ENCODE data around the gene RAPGEF1.

Gene RAPGEF1

DNA sequence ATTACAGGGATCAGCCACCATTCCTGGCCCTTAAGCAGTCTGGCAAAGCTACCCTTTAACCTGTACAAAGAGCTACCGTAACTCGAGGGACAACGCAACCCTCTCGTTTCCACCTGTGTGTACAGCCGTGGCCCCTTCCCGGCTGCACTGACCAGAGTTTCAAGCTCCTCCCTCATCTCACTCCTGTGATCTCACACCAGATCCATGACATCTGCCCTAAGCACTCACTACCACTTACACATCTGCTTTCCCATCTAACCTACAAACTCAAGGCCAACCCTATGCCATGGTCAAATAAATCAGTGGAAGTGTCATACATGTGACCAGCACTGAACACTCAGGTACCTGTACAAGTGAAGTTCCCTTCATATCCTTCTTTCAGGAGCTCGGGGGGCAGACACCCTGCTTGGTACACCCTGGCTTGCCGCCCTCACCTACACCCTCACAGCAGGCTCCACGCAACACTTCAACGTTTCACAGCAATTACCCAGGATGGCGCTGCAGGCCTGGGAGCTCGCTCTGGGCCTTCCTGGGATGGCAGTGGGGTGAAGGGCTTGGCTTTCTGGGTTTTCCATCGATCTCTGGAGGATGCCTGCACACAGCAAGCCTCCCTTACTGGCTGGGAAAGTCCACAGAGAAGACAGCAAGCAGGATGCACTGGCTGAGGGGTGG is 132.8 kb downstream of the RAPGEF1 start:
- DNase-seq (ENCODE audit: low spot score), result no peak

DNA sequence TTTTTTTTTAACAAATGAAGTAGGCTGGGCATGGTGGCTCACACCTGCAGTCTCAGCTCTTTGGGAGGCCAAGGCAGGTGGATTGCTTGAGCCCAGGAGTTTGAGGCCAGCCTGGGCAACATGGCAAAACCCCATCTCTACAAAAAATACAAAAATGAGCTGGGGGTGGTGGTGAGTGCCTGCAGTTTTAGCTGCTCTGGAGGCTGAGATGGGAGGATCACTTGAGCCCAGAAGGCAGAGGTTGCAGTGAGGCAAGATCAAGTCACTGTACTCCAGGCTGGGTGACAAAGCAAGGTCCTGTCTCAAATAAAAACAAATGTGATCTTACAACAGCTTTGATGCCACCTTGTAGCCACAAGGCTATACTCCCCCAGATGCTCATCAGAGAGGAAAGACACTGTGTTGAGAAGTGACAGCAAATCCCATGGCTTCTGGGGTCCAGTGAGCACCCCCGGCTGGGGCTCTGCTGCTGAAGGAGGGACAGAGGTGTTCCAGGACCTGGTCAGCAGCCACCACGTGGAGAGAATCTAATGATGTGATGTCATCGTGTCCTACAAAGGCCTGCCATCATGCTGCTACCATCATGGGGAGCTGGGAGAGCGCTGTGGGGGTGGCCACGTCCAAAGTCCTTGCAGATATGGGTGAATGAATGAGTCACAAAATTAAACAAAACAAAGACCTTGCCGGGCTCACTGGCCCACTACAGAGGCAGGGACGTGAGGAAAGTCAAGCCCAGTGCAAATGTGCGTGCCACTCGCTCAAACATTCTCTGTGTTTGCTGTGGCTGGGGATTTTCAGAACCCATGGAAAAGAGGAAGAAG is 133.9 kb downstream of the RAPGEF1 start:
- no peak for DNase-seq (ENCODE audit: low spot score)

DNA sequence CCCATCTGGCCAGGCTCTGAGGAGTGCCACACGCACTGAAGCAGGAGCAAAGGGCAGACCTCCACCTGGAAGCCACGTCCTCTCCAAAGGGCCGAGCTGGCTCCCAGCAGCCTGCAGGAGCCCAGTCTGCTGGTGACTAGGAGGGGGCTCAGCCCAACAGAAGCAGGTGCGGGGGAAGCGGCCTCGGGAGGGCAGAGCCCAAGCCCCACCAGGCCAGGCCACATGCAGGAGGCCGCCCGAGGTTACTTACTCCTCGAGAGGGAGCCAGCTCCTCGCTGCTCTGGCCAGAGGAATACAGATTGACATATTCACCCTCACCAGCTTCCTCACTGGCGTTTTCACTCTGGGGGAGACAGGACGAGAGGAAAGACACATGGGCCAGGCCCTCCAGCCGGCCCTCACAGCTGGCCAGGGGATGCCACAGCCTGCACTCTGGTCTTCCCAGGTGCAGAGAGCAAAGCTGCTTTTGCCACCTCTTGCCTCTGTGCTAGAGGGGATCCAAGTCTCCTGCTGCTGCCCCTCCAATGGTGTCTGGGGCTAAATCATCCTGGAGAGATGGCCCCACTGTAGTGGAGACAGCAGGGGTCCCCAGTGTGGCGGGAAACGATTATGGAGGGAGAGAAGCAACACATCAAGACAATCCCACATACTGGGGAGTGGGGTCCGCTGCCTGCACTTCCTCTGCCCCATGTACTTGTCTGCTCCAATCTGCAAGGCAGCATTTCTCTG is 136.0 kb downstream of the RAPGEF1 start:
- DNase-seq (ENCODE audit: low spot score), result no peak

DNA sequence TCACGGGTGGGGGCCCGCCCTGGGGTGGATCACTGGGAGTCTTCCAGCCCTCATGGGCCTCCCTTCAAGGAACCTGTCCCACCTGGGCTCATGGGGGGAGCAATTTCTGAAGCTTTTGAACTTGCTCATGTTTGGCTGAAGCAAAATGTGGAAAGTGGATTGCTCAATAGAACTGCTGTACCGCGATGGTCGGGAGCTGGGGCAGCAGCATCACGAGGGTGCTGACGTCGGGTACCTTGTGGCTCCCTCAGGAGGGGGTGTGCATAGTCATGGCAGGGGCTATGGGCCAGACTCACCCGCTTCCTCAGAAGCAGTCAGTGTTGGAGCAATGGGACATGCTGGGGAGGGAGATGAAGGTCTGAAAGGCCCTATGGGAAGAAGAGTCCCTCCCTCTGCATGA is 136.7 kb downstream of the RAPGEF1 start:
- DNase-seq (ENCODE audit: low spot score), result no peak

DNA sequence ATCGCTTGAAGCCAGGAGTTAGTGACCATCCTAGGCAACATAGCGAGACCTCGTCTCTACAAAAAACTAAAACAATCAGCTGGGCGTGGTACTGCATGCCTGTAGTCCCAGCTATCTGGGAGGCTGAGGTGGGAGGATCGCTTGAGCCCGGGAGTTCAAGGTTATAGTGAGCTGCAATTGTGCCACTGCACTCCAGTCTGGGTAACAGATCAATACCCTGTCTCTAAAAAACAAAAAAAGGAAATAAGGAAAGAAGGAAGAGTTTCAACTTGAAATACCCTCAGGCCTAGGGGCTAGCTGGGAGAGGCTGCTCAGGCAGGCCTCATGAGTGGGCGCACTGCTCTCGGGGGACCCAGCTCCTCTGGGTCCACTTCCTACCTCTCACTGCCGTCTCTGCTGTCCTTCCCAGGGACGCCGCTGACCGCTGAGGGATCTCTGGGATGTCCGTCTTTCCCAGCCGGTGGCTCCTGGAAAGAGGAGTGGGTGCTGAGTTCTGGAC is 138.1 kb downstream of the RAPGEF1 start:
- no peak for DNase-seq (ENCODE audit: low spot score)

DNA sequence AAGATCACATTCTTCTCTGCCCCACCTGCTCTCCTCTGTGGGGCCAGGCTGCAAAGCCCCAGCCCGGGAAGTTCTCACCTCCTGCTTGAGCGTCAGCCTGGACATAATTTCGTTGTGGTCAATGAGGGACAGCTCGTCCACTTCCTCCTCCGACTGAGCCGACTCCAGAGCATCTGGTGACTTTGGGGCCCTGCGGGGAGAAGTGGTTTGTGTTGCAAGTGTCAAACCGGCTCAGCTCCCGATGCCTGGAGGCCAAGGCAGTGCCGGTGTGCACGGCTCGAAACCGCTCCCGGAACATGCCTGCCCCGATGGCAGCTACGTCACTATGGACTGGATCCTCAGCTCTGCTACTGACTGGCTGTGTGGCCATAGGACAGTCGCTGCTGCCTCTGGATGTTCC is 141.8 kb downstream of the RAPGEF1 start:
- no peak for DNase-seq (ENCODE audit: low spot score)

DNA sequence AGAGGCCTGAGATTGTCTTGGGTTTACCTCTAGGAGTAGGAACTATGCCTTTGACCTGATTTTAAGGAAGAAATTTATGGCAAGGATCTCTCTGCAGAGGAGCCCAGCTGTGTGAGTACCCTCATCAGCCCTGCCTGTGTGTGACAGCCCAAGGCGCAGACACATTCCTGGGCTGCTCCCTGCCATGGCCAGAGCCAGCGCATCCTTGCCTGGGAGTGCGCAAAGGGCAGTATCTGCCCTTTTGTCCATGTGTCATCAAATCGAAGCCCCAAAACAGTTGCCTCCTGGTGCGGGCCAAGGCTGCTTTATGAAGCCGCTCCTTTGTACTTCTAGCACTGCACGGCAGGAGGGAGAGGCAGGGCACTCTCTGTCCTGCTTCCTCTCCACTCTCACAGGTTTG is 142.6 kb downstream of the RAPGEF1 start:
- DNase-seq (ENCODE audit: low spot score), result no peak

DNA sequence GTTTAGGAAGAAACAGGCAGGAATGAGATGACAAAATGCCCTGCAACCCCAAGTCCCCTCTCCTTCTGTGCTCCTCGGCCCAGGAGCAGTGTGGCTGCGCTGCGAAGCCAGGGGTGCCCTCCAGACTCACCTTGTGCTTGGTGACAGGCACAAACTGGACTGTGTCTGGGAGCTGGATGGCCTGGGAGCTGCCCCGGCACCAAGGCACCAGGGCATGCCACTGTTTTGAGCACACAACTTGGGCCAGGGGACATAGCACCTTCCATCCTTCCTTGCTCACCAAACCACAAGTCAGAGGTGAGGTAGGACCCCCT is 143.5 kb downstream of the RAPGEF1 start:
- DNase-seq (ENCODE audit: low spot score), result no peak

DNA sequence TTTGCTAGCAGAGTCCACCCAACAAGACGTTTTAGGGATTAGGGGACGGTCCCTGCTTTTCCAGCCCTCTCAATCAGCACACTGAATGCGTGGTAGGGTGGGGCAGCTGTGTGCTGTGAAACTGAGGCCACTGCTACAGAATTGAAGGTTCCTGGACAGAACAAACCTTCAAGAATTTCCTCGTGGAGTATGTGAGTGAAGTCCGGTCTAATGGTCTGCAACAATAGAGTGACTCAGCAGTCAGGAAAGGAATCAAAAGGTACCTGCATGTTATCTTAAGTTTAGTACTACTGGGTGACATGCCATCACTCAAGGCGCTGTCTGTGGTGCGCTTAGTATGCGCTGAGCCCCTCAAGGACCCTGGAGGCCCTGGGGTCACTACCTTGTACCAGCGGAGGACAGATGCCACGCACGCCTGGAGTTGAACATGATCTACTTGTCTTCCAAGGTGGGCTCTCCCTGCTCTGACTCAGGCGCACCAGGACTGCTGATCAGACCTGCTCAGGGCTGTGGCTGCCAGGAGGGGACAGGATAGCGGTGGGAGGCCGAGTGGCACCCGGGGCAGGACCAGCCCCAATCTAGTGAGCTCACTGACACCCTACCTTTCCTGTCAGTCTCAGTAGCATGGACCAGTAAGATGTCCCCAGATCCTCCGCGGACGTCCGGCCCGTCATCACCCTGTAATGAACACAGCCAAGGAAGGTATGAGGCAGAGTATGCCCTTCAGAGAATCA is 144.0 kb downstream of the RAPGEF1 start:
- no peak for DNase-seq (ENCODE audit: low spot score)

DNA sequence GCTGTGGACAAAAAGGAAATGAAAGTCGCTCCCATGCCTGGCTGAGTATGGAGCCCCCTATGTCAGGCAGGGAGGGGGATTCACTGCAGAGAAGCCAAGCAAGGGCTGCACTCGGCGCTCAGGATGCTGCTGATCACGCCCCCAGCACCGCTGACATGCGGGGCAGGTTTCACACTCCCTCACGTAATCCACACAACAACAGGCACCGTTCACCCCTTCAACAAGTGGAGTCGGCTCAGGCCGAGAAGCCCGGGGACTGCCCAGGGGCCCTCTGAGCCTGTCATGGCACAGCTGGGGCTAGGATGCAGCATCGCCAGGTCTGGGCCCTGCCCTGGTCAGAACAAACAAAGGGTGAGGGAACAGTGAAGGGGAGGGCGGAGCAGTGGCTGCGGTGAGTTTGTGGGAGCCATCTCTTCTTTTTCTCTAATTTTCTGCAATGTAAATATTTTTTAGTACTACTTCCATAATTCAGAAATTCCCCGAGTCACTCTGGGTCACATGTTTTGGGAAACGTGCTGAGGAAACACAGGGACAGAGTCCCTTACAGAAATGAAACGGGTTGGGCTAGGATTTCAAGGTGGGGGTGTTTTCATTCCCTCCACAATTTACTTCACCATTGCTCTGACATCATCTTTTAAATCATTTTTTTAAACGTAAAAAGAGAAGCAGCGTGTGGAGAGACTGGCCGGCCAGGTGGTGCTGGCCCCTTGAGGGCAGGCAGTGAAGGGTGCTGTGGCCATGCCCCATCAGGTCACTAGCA is 144.8 kb downstream of the RAPGEF1 start:
- no peak for DNase-seq (ENCODE audit: low spot score)

DNA sequence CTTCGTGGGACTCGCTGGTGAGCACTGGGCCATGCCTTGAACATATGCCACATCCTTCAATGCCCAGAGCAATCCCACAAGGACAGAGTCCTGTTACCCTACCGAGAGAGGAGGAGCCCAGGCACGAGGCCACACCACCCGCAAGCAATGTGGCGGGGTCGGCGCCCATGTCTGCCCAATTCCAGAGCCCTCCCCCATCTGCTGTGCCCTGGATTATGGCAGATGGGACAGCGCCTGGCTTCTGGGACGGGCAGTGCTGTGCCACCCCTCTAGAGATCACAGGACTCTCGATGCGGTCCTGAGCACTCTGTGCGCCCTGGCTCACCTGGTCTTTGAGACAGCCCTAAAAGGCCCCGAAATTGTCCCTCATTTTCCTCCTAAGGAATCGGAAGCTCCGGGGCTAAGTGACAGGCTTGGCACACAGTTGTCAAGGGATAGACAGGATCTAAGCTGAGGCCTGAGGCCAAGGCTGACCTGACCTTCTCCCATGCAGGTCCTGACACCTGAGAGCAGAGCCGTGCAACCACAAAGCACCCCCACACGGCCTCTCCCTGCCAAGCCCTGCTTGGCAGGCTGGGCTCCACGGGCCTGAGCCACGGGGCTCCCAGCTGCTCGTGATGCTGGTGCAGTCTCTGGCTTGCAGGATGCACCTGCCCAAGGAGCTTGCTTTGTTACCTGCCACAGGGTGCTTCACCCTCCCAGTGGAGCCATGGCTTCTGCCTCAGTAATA is 145.8 kb downstream of the RAPGEF1 start:
- DNase-seq (ENCODE audit: low spot score), result no peak

DNA sequence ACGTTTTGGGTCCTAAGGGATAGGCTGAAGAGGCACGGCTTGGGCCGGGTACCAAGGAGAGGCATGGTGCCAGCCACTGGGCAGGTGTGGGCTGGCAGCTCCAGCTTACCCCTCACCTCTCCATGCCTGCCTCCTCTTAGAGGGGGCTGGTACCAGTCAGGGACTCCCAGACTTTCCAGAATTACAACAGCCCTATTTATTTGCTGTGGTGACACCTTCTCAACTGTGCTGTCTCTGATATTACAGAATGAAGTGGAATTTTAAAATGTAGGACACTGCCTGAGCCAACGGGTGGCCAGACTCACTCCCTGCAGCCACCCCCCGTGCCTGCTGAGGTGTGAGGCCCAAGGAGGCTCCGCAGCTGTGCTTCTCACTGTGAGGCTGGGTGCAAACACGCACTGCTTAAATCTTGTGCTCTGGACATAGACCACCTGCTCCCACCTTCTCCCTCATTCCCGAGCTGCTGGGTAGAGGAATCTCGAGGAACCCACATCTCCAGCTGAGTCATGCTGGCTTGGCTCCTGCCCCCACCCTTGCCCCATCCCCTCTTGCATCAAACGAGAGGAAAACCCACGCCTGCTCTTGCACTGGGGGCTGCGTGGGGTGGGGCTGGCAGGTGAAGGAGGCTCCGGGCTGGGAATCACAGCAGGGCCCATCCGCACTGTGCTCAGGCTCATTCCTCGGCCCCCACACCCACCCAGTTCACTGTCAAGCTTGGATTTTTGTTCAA is 146.6 kb downstream of the RAPGEF1 start:
- no peak for DNase-seq (ENCODE audit: low spot score)

DNA sequence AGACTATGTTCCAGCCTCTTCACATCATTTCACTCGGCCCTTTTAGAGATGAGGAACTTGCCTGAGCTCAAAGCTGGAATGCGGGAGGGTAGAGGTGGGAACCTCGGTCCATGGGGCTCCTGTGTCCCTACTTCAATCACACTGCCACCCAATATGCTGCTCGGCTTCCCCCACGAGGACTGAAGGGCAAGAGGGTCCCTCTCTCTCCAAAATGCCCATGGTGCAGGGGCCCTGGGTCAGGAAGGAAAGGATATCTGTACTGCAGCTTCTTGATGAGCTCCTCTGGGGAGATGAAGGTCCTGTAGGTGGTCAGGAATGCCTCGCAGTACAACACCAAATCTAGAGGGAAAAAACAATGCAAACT is 148.0 kb downstream of the RAPGEF1 start:
- DNase-seq (ENCODE audit: low spot score), result no peak

DNA sequence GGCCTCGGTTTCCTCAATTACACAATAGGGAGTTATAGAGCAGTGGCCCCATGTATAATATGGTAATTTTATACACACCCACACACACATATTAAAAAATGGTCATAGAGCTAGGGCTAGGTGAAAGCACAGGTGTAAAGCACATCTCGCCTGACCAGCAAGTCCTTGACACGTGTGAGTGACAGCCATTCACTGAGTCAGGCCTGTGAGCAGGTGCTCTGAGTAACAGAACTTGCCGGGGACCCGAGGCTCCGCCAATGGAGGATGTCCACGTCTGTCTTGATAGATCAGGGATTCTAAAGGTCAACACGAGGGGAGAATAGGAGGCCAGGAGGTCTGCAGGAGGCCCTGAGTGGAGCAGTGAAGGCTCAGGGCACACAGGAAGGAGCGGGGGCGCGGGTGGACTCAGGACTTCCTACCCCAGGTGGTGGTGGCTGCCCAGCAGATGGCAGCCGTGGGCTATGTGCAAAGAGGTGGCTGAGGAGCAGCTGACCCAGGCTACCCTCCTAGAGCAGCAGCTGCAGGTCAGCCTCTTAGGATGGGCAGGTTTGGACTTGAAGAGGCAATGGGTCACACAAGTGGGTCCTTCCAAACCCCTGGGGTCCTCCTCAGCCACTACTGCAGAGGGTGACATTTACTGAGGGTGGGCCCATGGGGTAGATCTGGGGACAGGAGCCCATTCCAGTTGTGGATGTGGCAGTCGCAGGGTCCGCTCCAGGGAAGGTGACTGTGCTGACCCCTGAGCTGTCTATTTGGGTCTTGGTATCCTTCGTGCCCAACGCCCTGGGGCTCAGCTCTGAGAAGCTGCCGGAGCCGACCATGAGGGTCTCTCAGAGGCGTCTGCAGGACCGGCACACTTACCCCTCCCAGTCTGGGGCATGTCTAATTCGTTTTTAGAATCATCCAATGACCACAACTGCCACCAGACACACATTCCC is 148.7 kb downstream of the RAPGEF1 start:
- peak; percentile 77 for DNase-seq (ENCODE audit: low spot score)

DNA sequence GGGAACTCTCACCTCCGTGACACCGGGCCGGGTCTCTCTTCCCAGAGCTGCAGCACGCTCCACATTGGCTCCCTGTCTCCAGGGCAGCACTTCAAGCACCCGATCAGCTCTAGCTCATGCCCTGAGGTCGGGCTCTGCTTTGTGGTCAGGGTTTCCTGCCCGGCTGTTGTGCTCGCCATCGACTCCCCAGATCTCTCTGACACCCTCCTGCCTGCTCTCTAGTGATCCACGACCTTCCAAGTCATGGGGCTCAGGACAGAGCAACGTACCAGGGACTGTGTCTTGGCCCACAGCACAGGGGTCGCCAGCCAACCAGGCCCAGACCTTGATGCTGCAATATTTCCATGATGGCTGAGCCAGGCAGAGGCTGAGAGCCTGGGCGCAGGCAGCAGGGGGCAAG is 149.4 kb downstream of the RAPGEF1 start:
- DNase-seq (ENCODE audit: low spot score), result no peak

DNA sequence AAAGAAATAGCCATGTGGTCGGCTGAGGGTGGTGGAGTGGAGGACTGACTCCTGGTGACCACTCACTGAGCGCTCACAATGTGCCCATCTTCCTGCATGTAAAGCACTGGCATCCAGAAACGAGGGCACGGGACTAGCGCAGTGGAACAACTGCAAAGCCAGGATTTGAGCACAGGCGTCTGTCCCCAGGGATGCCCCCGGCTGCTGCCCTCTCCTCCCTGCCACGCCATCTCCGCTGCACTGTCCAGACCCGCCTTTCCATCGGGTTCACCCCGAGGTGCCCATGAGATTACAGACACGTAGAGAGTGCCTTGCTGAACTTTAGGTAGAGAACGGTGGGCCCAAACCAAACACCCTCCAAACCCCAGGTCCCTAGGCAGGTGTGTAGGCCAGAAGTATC is 149.9 kb downstream of the RAPGEF1 start:
- no peak for DNase-seq (ENCODE audit: low spot score)

DNA sequence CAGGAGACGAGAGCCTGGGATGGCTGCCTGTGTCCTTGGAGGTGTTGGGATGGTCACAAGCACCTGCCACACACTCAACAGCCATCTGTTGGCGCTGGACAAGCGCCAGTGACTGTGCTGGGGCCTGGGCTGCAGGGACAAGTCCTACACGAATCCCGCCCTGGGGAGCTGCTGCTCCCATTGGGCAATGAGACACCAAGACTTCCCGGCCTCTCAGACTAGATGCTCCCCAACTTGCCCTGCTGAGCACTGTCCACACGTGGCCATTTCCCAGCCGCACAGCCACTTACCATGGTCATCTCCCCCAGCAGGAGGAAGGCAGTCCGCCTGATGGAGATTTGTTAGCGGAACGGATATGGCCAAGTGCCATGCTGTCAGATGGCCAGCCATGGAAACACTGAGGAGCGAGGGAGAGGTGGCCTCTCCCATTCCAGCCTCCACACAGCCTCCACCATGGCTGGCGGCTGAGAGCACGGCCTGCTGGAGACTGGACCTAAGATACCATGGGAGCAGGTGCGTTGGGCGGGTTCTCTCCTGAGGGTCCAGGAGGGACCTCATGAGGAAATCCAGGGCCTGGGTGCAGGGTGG is 150.7 kb downstream of the RAPGEF1 start:
- DNase-seq (ENCODE audit: low spot score), result no peak

DNA sequence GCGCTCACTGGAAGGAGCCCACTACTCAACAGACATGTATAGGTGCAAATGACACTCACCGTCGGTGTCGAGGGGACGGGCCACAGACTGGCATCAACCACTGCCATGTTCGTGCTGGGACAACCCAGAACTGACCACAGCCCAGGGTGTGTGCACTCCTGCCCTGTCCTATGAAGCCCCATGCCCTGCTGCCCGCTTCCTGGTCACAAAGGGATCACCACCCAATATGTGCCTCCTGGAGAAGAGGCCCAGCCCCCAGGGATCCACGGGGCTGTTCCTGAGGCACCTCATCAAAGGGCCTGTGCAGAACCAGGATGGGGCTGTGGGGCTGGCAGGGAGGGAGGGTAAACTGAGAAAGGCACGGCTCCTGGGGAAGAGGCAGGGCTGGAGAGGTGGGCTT is 151.5 kb downstream of the RAPGEF1 start:
- no peak for DNase-seq (ENCODE audit: low spot score)

All from SK-N-DZ (cell line).